SK-N-SH (cell line): ENCODE results near the gene RPAP2. TPM values are rescaled to one million over a fixed set of nuclear protein-coding genes. Genes with fewer than 3 reads are reported as not detected.

Experiments
- CTCF ChIA-PET: fragments of 300-600, 350-600 bp; formaldehyde crosslinking; extraction: SDS; loops from one replicate; lab custom pipeline; 2021; lab: Yijun Ruan, JAX
- POLR2A ChIA-PET: fragments of 350-600 bp; sonication (Branson Sonifier 250); formaldehyde crosslinking; extraction: SDS; loops from one replicate; lab custom pipeline; 2020; ENCODE audit warnings: antibody characterized with exemption, inconsistent platforms; lab: Yijun Ruan, JAX
- DNase-seq: peaks from one replicate; pipeline ENCODE4 v3.0.0; 2012
- H2AFZ ChIP-seq: fragments of 200-600 bp; sonication (generic); 2 replicates; pipeline ENCODE4 v1.8.1; 2016; ENCODE audit warnings: antibody characterized with exemption, mild to moderate bottlenecking, low read depth
- H3F3A ChIP-seq: fragments of 200-600 bp; sonication (generic); replicated peaks from 2 replicates; pipeline ENCODE3; 2016; ENCODE audit warnings: antibody characterized with exemption, mild to moderate bottlenecking; ENCODE audit not compliant: insufficient read depth
- H3K27ac ChIP-seq, 2 experiments: fragments of 200-500 bp in 1 of 2; fragments of 200-600 bp in 1 of 2; sonication (Bioruptor generic) in 1 of 2; sonication (generic), shearing (Covaris generic) in 1 of 2; 2 replicates each; pipeline versions ENCODE4 v1.5.1 to v1.6.1; 2014 to 2016; ENCODE audit warnings: low read depth in 2 of 2, inconsistent platforms in 1 of 2, low read length in 1 of 2, mild to moderate bottlenecking in 1 of 2, mixed read lengths in 1 of 2
- H3K27me3 ChIP-seq: fragments of 200-600 bp; sonication (generic), shearing (Covaris generic); 2 replicates; pipeline ENCODE4 v1.6.1; 2016; ENCODE audit warnings: mixed run types; ENCODE audit not compliant: insufficient read depth
- H3K36me3 ChIP-seq, 2 experiments: fragments of 200-500 bp in 1 of 2; fragments of 200-600 bp in 1 of 2; sonication (Bioruptor generic) in 1 of 2; sonication (generic) in 1 of 2; replicated peaks in 1 of 2; 2 replicates each; pipeline versions ENCODE3 to v1.5.1; 2014 to 2016; ENCODE audit warnings: low read length in 1 of 2, mild to moderate bottlenecking in 1 of 2; ENCODE audit not compliant: insufficient read depth in 2 of 2, control insufficient read depth in 1 of 2
- H3K4me1 ChIP-seq, 2 experiments: fragments of 200-500 bp in 1 of 2; fragments of 200-600 bp in 1 of 2; sonication (Bioruptor generic) in 1 of 2; sonication (generic), shearing (Covaris generic) in 1 of 2; 2 replicates each; pipeline versions ENCODE4 v1.5.1 to v1.6.1; 2014 to 2016; ENCODE audit warnings: low read depth in 1 of 2, low read length in 1 of 2, mixed run types in 1 of 2; ENCODE audit not compliant: insufficient read depth in 2 of 2, control insufficient read depth in 1 of 2
- H3K4me2 ChIP-seq: fragments of 200-600 bp; sonication (generic), shearing (Covaris generic); 2 replicates; pipeline ENCODE4 v1.6.1; 2017; ENCODE audit warnings: mixed run types
- H3K4me3 ChIP-seq, 2 experiments: fragments of 200-500 bp in 1 of 2; fragments of 200-600 bp in 1 of 2; sonication (Bioruptor generic) in 1 of 2; sonication (generic), shearing (Covaris generic) in 1 of 2; 2 replicates each; pipeline versions ENCODE4 v1.5.1 to v1.8.1; 2014 to 2016; ENCODE audit warnings: low read depth in 2 of 2, inconsistent platforms in 1 of 2, low read length in 1 of 2, mild to moderate bottlenecking in 1 of 2, mixed read lengths in 1 of 2, moderate library complexity in 1 of 2
- H3K79me2 ChIP-seq: fragments of 200-600 bp; sonication (generic); 2 replicates; pipeline ENCODE4 v1.8.1; 2017; ENCODE audit warnings: mild to moderate bottlenecking; ENCODE audit not compliant: insufficient read depth
- H3K9ac ChIP-seq: fragments of 200-600 bp; sonication (generic); 2 replicates; pipeline ENCODE4 v1.6.1; 2017; ENCODE audit warnings: mixed run types
- H3K9me2 ChIP-seq: fragments of 200-600 bp; sonication (generic); 2 replicates; pipeline ENCODE4 v1.6.1; 2017; ENCODE audit warnings: mixed run types
- H3K9me3 ChIP-seq: fragments of 200-600 bp; sonication (generic); 2 replicates; pipeline ENCODE4 v1.6.1; 2017; ENCODE audit warnings: mixed run types, mild to moderate bottlenecking, moderate library complexity
- H4K20me1 ChIP-seq: fragments of 200-600 bp; sonication (generic); 2 replicates; pipeline ENCODE4 v1.6.1; 2017; ENCODE audit warnings: mild to moderate bottlenecking, mixed run types; ENCODE audit not compliant: insufficient read depth
- EZH2phosphoT487 ChIP-seq: fragments of 200-600 bp; sonication (generic); IDR thresholded peaks from 2 replicates; pipeline ENCODE4 v1.6.1; 2017; ENCODE audit warnings: low read depth, mixed run types, mild to moderate bottlenecking, antibody characterized with exemption, moderate library complexity, borderline replicate concordance
- FOSL2 ChIP-seq: IDR thresholded peaks from 2 replicates; pipeline ENCODE4 v1.4.0; 2012; ENCODE audit warnings: low read depth, mild to moderate bottlenecking, moderate library complexity, borderline replicate concordance
- FOXJ3 ChIP-seq: sonication (generic); formaldehyde crosslinking; IDR thresholded peaks from 2 replicates; pipeline ENCODE4 v1.5.1; 2020; ENCODE audit warnings: mild to moderate bottlenecking, missing genetic modification reagents
- GABPA ChIP-seq: IDR thresholded peaks from 2 replicates; pipeline ENCODE4 v1.4.0; 2012; ENCODE audit warnings: low read depth, mild to moderate bottlenecking
- IRF3 ChIP-seq: fragments of 150-350 bp; IDR thresholded peaks from 2 replicates; pipeline ENCODE4 v1.6.1; 2016; ENCODE audit warnings: mild to moderate bottlenecking, low read depth, low read length
- JUND ChIP-seq: IDR thresholded peaks from 2 replicates; pipeline ENCODE4 v1.4.0; 2012
- MAX ChIP-seq: IDR thresholded peaks from 2 replicates; pipeline ENCODE4 v1.4.0; 2012; ENCODE audit warnings: low read depth
- MEF2A ChIP-seq: IDR thresholded peaks from 2 replicates; pipeline ENCODE4 v1.4.0; 2012; ENCODE audit warnings: low read depth, borderline replicate concordance
- NFIC ChIP-seq: IDR thresholded peaks from 2 replicates; pipeline ENCODE4 v1.4.0; 2012; ENCODE audit warnings: borderline replicate concordance
- REST ChIP-seq: IDR thresholded peaks from 2 replicates; pipeline ENCODE4 v1.6.1; 2012; ENCODE audit warnings: mild to moderate bottlenecking, low read depth, low read length, moderate library complexity
- RFX5 ChIP-seq: IDR thresholded peaks from 2 replicates; pipeline ENCODE4 v1.6.1; 2012; ENCODE audit warnings: mild to moderate bottlenecking, improper control_type of control experiment, low read length
- RXRA ChIP-seq: IDR thresholded peaks from 2 replicates; pipeline ENCODE4 v1.4.0; 2012; ENCODE audit warnings: low read depth, mild to moderate bottlenecking, borderline replicate concordance
- SIN3A ChIP-seq: IDR thresholded peaks from 2 replicates; pipeline ENCODE4 v1.6.1; 2012; ENCODE audit warnings: low read depth, mild to moderate bottlenecking, low read length, moderate library complexity, borderline replicate concordance
- SMC3 ChIP-seq: IDR thresholded peaks from 2 replicates; pipeline ENCODE4 v1.6.1; 2012; ENCODE audit warnings: low read depth, low read length, improper control_type of control experiment
- TAF1 ChIP-seq: IDR thresholded peaks from 2 replicates; pipeline ENCODE4 v1.6.1; 2012; ENCODE audit warnings: low read depth, mild to moderate bottlenecking, low read length, moderate library complexity, borderline replicate concordance
- TCF12 ChIP-seq: IDR thresholded peaks from 2 replicates; pipeline ENCODE4 v1.4.0; 2012
- USF2 ChIP-seq: fragments of 150-350 bp; IDR thresholded peaks from 2 replicates; pipeline ENCODE4 v1.6.1; 2017; ENCODE audit warnings: antibody characterized with exemption, low read length, low read depth, borderline replicate concordance
- YY1 ChIP-seq: IDR thresholded peaks from 2 replicates; pipeline ENCODE4 v1.4.0; 2012; ENCODE audit warnings: low read depth, mild to moderate bottlenecking
- polyA plus RNA-seq, 3 experiments: library from polyadenylated mRNA; depleted of rRNA; stranded (reverse); fragments of >200 nt; gene quantifications; 2 replicates each; pipeline ENCODE4 v1.2.3, GENCODE V29; 2012

The RPAP2 gene
- polyA plus RNA-seq, 1 of the 3 experiments (the other 2 are of a cell fraction) = 3.4 TPM

GRCh38 chr1:92354259-92354658 is 55.4 kb downstream of the RPAP2 start (continued):
- no peak for TF ChIP-seq REST

- POLR2A ChIA-PET = no interaction called here
- no peak overlapping the region for H2AFZ ChIP-seq
- H3K4me3 ChIP-seq = no peak overlapping the region
- H3K27me3 ChIP-seq = no peaks in the 10 kb centered on the region
- no peak for TF ChIP-seq REST
- TF ChIP-seq TAF1 = no peak
- no peak for TF ChIP-seq JUND
- no peak for TF ChIP-seq GABPA
- TF ChIP-seq EZH2phosphoT487 = no peak
- no peak for TF ChIP-seq FOSL2
- no peak for TF ChIP-seq TCF12
- no peak for TF ChIP-seq MEF2A
- TF ChIP-seq RFX5 = no peak
- TF ChIP-seq IRF3 = no peak
- TF ChIP-seq RXRA = no peak
- TF ChIP-seq NFIC = no peak
- no peak for TF ChIP-seq FOXJ3 (CRISPR knock-in tag)
- no peak for TF ChIP-seq YY1
- TF ChIP-seq SIN3A = no peak
- no peak for TF ChIP-seq USF2
- no peak for TF ChIP-seq SMC3
- no peak for TF ChIP-seq MAX
- TF ChIP-seq, all 33 proteins: peak for 0
- Histone ChIP-seq H3K9me2 (no peaks in the 10 kb centered on the region), H3K4me2 (no peak overlapping the region), H4K20me1 (no peaks in the 10 kb centered on the region), H3K36me3 (peaks cover 20 to 39% of the 10 kb centered on the region in 2 experiments), H3K79me2 (no peaks in the 10 kb centered on the region), H3K9me3 (peaks cover 5% of the 10 kb centered on the region; the same call in 1 of the 2 replicates), H3K27ac (no peak overlapping the region), H3K9ac (no peak overlapping the region), H3K4me1 (no peaks in the 10 kb centered on the region), H3F3A (no peaks in the 10 kb centered on the region)
- DNase-seq = no peak
- CTCF ChIA-PET = no interaction called here
Observed at GRCh38 chr1:92356956-92357355, 58.1 kb downstream of the RPAP2 start.
